ENCODE data around the gene CNOT6.

The CNOT6 gene

DNA sequence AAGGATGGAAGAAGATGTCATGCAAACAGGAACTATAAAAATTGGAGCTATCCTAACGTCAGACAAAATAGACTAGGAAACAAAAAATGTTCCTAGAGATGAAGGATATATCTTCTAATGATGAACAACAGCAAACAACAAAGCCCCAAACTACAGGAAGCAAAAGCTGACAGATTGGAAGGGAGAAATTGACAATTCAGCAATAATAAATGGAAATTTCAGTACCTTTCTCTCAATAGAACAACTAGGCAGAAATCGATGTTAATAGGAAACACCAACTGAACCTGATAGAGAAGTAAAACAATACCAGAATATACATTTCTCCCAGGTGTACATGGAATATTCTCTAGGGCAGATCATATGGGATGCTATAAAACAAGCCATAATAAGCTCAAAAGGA is 89.6 kb downstream of the CNOT6 start:
- no peak for DNase-seq

DNA sequence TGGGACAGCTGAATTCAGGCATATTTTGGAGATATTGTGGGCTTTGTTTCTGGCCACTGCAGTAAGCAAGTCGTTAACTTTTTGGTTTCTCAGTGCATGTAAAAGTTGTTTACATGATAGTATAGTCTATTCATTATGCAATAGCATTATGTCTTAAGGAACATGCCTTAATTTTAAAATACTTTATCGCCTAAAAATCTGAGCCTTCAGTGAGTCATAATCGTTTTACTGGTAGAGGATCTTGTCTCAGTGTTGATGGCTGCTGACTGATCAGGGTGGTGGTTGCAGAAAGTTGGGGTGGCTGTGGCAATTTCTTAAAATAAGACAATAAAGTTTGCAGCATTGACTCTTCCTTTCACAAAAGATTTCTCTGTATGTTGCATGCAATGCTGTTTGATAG is 92.0 kb downstream of the CNOT6 start:
- no peak for DNase-seq

DNA sequence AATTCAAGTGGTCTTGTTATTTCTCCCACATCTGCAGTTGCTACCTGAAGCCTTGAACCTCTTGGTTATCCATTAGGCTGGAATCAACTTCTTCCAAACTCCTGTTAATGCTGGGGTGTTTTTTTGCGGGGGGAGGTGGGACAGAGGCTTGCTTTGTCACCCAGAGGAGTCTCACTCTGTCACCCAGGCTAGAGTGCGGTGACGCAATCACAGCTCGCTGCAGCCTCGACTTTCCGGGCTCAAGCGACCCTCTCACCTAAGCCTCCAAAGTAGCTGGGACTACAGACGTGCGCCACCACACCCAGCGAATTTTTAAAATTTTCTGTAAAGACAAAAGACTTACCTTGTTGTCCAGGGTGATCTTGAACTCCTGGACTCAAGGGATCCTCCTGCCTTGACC is 92.7 kb downstream of the CNOT6 start:
- no peak for DNase-seq

DNA sequence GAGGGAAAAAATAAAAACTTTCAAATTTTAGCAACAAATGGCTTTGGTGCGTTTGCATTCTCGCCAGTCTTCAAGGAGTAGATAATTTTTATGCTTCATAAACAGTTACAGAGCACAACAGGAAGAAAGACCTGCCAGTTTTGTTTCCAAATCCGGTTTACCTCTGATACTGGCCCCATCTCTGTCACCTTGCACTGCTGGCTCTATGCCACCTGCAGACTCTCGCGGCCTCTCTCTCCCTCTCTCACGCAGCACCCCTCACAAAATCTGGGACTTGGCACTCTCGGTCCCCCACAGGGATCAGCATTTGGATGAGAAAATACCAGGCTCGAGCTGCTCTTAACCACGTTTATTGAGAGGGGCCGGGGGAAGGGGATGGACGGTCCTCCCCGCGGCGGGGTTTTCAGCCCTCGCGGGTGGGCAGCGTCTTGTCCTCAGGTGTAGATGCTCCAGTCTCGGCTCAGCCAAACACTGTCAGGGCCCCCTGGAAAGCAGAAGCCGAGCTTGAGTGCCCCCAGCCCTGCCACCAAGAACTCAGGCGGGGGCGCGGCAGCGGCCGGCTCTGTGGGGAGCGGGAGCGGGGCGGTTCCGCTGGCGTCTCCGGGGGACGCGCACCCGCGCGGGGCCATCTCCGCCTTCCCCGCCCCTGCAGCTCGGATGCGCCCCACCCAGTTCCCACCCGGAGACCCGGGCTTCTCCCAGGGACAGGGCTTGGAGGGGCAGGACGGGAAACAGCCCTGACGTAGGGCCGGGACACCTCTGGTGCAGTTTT is 95.8 kb downstream of the CNOT6 start:
- DNase-seq = no peak

DNA sequence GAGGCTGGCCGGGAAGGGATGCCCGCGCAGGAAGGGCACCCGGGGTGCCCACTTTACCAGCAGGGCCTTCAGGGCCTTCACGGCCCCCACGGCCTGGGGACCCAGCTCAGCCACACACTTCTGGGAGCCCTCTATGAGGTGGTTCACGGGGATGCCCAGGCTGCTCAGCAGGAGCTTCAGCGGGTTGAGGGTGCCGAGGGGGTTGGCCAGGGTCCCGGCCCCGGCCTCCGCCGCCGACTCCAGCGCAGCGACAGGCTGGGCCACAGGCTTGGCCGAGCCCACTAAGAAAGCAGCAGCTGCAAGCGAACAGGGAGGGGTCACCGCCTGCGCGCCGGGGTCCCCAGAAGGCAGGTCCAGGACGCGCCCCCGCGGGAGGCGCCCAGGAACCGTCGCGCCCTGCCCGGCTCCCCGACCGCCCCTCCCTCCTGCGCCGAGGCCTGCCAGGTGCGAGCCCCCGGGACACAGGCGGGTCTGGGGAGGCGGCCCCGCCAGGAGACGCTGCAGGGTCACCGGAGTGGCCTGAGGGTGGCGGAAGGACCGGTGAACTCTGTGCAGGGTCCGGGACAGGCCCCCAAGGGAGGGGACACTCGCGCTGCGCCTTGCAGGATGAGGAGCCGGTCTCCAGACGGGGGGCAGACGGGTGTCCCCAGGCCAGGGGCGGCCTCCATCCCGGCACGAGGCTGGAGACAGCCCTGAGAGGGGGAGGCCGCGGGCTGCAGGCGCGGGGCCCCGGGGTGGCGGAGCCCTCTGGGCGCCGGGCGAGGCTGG is 96.5 kb downstream of the CNOT6 start:
- no peak for DNase-seq

DNA sequence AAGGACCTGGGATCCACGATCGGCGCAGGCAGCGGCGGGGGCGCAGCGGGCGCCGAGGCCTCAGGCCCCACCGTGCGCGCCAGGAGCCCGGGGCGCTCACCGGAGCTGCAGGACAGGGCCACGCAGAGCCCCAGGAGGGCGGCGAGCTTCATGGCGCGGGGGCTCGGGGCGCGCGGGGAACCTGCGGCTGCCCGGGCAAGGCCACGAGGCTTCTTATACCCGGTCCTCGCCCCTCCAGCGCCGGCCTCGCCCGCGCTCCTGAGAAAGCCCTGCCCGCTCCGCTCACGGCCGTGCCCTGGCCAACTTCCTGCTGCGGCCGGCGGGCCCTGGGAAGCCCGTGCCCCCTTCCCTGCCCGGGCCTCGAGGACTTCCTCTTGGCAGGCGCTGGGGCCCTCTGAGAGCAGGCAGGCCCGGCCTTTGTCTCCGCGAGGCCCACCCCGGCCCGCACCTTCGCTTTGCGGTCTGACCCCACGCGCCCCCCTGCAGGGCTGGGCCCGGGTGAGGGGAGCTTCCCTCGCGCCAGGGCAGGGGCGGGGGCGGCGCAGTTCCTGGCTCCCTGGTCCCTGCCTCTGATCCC is 97.2 kb downstream of the CNOT6 start, which contains the start of gene SCGB3A1:
TSS of gene SCGB3A1 (minus strand) at position 189 of the 577 bp plus-strand sequence. CDS start at position 152, 37 bp downstream.
- DNase-seq = no peak

DNA sequence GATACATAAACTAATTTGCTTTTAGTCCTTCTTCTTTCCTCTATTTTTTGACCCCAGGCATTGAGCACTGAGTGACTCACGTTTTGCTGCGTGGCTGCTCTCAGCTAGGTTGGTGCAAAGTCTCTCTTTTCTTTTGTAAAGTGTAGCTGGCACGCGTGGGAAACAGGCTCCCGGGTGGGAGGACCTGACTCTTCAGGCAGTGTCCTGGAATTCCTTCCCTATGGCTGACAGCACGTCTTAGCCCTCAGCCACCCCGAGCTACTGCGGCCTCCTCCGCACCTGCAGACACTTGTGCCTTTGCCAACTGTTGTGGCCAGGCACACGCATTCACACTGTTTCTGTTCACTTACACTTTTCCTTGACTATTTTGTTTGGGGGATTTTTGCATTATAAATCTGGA is 98.0 kb downstream of the CNOT6 start:
- no peak for DNase-seq

DNA sequence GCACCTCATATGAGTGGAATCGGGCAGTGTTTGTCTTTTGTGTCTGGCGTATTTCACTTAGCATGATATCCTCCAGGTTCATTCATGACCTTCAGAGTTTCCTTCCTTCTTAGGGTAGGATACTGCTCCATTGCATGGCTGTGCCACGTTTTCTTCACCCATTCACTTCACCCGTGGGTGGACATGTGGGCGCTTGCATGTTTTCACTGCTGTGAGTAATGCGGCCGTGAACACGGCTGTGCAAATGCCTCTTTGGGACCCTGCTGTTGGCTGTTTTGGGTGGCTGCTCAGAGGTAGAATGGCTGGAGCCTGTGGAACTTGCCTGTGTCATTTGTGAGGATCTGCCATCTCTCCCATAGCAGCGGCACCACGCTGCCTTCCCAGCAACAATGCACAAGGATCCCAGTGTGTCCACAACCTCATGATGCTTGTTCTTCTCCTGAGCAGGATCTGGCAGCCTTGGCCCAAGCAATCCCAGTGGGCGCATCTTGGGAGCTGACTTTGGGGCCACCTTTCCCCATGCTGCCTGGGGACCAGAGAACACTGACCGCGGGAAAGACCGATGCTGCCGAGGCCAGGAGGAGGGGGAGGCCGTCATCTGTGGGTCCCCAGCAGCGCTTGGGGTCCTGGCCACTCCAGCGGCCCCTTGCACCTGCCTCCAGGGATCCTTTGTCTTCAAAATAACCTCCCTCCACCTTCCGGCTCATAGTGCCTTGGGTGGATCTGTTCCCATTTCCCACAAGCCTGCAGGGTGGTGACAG is 99.4 kb downstream of the CNOT6 start:
- no peak for DNase-seq

DNA sequence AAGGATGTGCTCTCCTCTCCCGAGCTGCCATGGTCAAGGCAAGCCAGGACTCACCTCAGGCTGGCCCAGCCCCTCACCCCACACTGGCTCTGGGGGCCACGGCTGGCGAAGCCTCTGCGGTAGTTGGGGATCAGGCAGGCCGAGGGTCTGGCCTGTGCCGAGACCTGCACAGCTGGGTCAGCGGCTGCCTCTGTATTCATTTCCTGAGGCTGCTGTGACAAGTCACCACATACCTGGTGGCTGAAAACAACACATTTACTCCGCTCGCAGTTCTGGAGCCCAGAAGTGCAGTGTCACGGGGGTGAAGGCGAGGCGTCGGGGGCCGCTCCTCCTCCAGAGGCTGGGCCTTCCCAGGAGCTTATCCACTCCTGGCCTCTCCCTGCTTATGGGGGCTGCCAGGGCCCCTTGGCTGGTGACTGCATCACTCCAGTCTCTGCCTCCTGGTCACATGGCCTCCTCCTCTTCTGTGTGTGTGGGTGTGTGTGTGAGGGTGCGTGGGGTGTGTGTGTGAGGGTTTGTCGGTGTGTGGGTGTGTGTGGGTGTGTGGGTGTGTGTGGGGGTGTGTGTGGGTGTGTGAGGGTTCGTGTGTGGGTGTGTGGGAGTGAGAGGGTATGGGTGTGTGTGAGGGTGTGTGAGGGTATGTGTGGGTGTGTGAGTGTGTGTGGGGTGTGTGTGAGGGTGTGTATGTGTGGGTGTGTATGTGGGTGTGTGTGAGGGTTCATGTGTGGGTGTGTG is 100.3 kb downstream of the CNOT6 start:
- DNase-seq = no peak

DNA sequence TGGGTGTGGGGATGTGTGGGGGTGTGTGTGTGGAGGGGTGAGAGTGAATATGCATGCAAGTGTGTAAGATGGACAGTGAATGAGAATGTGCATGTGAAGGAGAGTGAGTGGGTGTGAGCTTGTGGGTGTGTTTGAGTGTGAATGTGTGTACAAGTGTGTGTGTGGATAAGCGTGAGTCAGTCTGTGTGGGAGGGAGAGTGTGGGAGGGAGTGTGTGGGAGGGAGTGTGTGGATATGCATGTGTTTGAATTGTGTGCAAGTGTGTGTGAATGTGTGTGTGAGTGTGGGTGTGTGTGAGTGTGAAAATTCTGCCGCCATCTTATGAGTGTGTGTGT is 100.8 kb downstream of the CNOT6 start:
- DNase-seq = no peak

DNA sequence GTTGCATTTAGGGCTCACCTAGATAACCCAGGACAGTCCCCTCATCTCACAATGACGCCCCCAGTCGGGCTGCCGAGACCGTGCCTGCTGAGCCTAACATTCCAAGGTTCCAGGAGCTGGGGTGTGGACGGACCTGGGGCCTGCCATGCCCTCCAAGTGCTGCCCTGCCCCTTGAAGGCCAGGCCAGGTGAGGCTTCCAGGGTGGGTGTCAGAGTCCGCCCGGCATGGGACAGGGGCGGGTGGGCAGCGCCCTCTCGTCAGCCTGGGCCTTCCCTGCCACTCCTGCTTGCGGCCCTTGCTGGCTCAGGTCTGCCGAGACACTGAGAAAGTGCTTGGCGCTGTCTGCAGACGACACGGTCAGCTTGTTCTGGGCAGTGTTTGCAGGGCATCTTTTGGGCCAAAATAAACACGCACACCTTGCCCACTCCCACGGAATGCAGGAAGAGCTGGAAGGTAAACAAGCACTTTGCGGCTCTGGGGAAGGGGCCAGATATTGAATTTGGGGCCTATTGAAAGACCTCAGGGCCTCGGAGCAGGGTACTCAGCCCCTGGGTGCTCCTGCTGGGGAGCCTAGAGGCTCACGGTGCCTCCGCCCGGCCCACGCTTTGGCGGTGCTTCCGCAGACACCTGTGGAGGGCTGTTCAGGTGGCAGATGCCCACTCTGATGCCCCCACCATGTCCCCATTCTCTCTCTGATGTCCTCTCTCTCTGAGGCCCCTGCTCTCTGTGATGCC is 101.4 kb downstream of the CNOT6 start:
- no peak for DNase-seq

DNA sequence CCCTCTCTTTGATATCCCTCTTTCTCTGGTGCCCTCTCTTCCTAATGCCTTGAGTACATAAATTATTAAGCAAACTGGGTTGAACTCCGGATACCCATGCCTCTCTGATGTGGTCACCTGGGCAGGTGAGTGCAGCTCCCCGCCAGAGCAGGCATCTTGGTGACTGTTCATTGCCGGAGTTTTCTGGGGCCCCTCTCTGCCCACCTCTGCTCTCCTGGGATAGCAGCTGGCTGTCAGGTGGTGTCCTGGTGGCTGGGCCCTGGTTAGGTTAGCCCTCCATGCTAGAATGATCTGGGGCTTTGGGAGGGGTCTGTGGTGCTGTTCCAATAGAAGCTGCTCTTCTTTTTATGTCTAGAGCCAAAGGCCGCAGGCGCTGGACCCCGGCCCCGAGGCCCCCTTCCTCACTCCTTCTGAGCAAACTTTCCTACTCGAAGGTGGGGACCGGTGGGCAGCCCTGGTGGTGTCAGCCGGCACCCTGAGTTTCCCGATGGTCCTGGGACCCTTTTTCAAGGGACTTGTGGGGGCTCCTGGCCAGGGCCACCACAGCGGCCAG is 102.0 kb downstream of the CNOT6 start:
- no peak for DNase-seq

DNA sequence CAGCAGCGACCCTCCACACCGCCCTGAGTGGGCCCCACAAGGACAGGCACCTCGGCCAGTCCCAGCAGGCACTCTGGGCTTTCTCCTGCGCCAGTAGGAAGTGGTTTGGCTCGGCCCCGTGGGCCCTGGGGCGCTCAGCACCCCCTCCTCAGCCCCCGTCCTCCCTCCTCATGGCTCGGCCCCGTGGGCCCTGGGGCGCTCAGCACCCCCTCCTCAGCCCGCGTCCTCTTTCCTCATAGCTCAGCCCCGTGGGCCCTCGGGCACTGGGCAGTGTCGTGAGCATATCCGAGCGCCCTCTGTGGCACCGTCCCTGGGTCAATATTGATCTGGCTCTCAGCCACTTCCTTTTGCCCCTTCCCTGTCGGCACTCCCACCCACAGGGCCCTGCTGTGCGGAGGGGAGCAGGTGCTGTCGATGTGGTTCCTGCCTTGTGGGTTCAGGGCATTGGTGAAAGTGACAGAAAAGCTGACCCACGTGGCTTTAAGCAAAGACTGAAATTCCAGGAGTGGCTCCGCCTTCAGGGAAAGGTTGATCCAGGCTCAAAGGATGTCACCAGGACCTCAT is 102.6 kb downstream of the CNOT6 start:
- DNase-seq = no peak

DNA sequence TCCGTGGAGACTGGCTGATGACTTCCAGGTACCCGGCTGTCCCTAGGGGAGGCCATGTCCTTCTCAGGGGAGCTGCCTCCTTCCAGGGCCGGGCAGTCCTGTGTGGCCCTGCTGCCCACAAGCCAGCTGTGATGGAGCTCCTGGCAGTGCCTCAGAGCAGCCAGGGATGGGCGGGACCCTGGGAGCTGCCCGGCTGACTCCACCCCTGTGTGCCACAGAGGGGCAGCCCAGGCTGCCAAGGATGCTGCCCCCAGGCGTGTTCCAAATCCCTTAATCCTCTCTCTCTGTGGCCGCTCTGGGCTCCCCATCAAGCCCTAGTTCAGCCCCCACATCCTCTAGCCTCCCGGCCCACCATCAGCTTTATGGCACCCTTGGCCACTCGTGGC is 104.1 kb downstream of the CNOT6 start:
- no peak for DNase-seq

DNA sequence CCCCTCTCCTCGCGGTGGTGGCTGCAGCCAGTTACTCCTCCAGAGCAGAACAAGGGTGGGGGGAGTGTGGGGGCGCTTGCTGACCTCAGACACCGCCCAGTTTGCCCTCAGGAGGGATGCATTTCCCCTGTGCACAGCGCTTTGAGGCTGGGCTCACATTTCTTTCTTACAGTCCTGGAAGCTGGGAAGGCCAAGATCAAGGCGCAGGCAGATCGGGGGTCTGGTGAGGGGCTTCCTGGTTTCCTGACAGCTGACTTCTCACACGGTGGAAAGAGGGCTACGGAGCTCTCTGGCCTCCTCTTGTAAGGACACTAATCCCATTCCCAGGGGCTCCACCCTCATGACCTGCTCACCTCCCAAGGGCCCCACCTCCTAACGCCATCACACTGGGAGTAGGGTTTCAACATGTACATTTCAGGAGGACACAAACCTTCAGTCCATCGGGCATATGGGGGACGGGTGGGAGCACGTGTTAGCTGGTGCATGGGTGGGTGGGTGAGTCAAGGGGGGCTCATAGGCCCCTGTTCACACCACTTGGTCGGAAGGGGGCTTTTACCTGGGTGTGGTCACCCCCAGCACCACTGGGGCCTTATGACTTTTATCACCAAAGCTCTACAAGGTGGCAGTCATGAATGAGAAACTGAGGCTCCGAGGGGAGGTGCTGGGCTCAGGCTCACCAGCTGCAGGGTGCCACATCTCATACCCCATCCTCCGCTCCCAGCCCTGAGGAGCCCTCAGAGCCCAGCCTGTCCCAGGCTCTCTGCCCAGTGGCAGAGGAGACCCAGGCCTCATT is 104.8 kb downstream of the CNOT6 start:
- no peak for DNase-seq

DNA sequence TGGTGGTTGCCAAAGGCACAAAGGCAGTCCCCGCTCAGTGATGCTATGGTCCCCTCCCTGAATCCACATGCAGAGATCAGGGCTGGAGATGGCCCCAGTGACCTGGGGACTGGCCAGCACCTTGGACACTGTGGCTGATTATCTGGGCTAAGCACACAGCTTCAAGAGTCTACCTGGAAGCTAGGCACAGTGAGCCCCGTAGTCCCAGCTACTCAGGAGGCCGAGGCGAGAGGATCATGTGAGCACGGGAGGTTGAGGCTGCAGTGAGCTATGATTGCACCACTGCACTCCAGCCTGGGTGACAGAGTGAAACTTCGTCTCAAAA is 105.4 kb downstream of the CNOT6 start:
- no peak for DNase-seq

DNA sequence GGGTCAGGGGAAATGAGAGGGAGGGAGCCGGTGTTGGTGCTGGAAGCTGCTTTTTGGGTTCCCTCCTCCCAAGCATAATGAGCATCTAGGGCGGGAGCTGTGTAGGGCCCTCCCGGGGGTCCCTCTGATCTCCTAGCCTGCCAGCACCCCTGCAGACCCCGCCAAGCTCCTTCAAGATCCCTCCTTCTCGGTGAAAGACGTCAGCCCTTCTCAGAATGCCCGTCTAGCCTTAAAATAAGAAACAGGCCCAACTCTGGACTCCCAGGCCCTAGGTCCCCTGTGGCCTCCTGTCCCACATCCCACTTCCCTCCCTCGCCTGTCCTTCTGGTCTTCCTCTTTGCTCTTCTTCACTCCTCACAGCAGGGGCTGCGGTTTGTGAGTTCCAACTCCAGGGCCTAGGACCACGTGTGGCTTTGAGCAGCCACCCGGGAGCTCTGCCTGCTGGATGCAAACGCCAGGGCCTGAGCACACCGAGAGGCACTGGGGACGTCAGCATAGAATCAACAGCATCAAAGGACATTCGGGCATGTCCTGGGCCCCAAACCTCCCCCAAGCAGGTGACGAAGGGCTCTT is 105.9 kb downstream of the CNOT6 start:
- DNase-seq = no peak

DNA sequence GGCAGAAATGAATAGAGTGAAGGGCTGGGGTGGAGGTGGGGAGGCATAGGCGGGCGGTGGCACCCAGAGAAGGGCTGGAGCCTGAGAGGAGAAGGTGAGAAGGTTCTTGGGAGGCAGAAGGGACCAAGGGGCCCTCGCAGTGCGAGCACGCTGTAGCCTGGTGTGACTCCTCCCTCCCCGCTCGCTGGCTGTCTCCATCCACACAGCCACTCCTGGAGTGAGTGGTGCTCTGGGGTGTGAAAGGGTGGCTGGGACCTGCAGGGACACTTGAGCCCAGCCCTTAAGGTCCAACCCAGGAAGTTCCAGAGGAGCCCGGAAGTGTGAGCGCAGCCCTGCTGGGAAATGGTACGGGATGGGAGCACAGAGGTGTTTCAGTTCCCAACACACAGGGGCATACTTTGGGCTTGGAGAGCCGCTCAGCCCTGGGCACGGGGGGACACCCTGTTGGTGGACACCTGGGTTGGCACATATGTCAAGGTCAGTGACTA is 106.4 kb downstream of the CNOT6 start:
- no peak for DNase-seq

DNA sequence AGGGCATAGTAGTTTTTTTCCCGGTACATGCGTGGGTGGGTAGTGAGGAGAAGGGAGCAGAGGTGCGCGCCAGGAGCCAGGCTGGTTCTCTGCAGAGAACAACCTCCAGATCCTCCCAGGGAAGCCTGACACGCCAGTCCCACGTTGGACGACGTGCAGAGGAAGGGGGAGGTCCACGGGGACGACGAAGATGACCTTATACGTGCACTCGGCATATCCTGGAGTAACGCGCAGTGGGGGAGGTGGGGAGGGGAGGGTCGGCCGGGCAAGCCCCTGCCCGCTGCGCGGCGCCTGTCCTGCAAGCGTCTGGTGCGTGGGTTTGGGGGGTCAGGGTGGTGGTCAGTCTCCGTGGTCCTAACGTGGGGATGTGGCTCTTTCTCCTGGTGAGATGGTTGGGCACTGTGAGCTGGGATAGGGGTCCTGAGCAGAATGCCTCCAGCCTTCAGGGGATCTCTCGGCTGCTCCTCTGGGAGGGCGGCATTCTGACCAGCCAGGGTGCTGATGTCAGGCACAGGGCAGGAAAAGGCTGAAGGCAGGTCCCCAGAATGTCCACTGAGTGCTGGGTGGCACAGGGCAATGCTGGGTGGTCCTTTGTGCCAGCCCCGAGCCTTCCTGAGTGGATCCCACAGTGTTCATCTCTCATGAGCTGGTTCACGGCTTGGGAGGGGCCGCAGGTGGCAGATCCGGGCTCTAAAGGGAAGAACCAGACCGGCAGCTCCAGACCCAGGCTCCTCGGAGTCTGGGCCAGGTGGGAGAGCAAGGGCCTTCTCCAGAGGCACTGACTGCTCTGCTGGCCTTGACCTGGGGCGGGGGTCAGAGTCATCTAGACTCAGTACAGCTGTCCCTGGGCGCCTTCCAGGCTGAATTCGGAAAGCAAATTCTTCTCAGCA is 107.7 kb downstream of the CNOT6 start:
- no peak for DNase-seq

All from SW 1271 (cell line).